K562 (cell line): ENCODE measurements around the gene S100A1.

Experiments used
- CREB1 ChIP-seq, 2 experiments: sonication (generic) in 1 of 2; formaldehyde crosslinking in 1 of 2; IDR thresholded peaks; 2 replicates each; pipeline versions ENCODE4 v1.6.1 to v1.8.0; 2012 to 2022; ENCODE audit warnings: inconsistent platforms in 1 of 2, mild to moderate bottlenecking in 1 of 2, missing genetic modification reagents in 1 of 2, moderate library complexity in 1 of 2
- EP300 ChIP-seq: IDR thresholded peaks from 2 replicates; pipeline ENCODE4 v1.6.1; 2012; ENCODE audit warnings: low read length, improper control_type of control experiment
- KLF13 ChIP-seq: fragments of 450-650 bp; IDR thresholded peaks from 2 replicates; pipeline ENCODE4 v1.6.1; 2016; ENCODE audit warnings: missing genetic modification characterization, low read depth, mild to moderate bottlenecking, missing compliant biosample characterization, moderate library complexity, borderline replicate concordance
- MTA3 ChIP-seq: fragments of 450-650 bp; formaldehyde crosslinking; IDR thresholded peaks from 2 replicates; pipeline ENCODE4 v1.6.1; 2017; ENCODE audit warnings: mild to moderate bottlenecking, borderline replicate concordance
- MYBL2 ChIP-seq, 2 experiments: fragments of 450-650 bp in 1 of 2; sonication (generic) in 1 of 2; formaldehyde crosslinking in 1 of 2; IDR thresholded peaks; 2 replicates each; pipeline versions ENCODE4 v1.6.1 to v1.8.1; 2017 to 2022; ENCODE audit warnings: borderline replicate concordance in 1 of 2, inconsistent platforms in 1 of 2, low read depth in 1 of 2, mild to moderate bottlenecking in 1 of 2, missing genetic modification reagents in 1 of 2, moderate library complexity in 1 of 2
- NR2C1 ChIP-seq, 2 experiments: fragments of 450-650 bp; IDR thresholded peaks; 2 replicates each; pipeline ENCODE4 v1.6.1; 2017; ENCODE audit warnings: mild to moderate bottlenecking in 2 of 2, antibody characterized with exemption in 1 of 2, inconsistent platforms in 1 of 2, missing compliant biosample characterization in 1 of 2, missing genetic modification characterization in 1 of 2
- POLR2AphosphoS2 ChIP-seq: IDR thresholded peaks from 2 replicates; pipeline ENCODE4 v1.6.1; 2012; ENCODE audit warnings: low read length, improper control_type of control experiment
- RBFOX2 ChIP-seq: fragments of 200-400 bp; formaldehyde crosslinking; IDR thresholded peaks from 2 replicates; pipeline ENCODE4 v1.6.1; 2017; ENCODE audit warnings: low read depth, mild to moderate bottlenecking, low read length, moderate library complexity
- TBP ChIP-seq: optimal IDR thresholded peaks from 2 replicates; pipeline ENCODE3; 2011; ENCODE audit warnings: low read depth, low read length, improper control_type of control experiment
- TF ChIP-seq, protein P1 (sequence below): sonication (generic); formaldehyde crosslinking; IDR thresholded peaks from 2 replicates; pipeline ENCODE4 v1.8.0; 2022; ENCODE audit warnings: missing genetic modification reagents, mild to moderate bottlenecking, borderline replicate concordance
- TF ChIP-seq, protein P2 (sequence below), 3 experiments: IDR thresholded peaks in 2 of 3; conservative IDR thresholded peaks in 1 of 3; 2 replicates each; pipeline ENCODE4 v1.5.1; 2011 to 2012; ENCODE audit warnings: low read length in 3 of 3, mild to moderate bottlenecking in 3 of 3, control low read depth in 2 of 3, improper control_type of control experiment in 1 of 3, inconsistent platforms in 1 of 3, low read depth in 1 of 3, mixed read lengths in 1 of 3, moderate library complexity in 1 of 3; ENCODE audit not compliant: insufficient read depth in 2 of 3

DNA sequence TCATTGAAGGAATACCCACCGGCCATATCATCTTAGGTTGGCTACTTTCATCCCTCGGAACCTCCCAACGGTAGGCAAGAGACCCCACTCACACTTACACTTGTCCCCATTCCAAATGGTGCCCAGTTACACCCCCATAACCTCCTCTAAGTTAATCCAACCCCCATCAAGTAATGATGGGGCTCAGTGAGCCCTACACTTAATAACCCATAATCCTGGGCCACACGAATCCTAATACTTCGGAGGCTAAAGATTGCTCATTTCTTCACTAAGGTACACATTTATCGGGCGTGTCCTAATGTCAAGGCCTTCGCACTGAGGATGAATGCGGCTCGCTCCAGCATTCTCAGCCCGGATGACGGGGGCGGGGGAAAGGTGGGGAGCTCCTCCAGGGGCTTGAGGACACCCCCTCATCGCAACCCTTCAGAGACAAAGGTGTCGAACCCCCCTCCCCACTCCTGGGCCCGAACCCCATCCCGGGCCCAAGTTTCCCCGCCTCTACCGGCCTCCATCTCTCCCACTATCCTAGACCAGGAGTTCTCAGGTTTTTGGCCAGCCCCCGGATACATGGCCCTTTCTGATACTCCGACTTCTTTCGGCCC is 42.1 kb downstream of the S100A1 start:
- no peak for TF ChIP-seq KLF13 (tag)
- no peak for TF ChIP-seq RBFOX2
- TF ChIP-seq, protein P1, sequence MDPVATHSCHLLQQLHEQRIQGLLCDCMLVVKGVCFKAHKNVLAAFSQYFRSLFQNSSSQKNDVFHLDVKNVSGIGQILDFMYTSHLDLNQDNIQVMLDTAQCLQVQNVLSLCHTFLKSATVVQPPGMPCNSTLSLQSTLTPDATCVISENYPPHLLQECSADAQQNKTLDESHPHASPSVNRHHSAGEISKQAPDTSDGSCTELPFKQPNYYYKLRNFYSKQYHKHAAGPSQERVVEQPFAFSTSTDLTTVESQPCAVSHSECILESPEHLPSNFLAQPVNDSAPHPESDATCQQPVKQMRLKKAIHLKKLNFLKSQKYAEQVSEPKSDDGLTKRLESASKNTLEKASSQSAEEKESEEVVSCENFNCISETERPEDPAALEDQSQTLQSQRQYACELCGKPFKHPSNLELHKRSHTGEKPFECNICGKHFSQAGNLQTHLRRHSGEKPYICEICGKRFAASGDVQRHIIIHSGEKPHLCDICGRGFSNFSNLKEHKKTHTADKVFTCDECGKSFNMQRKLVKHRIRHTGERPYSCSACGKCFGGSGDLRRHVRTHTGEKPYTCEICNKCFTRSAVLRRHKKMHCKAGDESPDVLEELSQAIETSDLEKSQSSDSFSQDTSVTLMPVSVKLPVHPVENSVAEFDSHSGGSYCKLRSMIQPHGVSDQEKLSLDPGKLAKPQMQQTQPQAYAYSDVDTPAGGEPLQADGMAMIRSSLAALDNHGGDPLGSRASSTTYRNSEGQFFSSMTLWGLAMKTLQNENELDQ: no peak
- TF ChIP-seq POLR2AphosphoS2: no peak
- TF ChIP-seq MYBL2 (IDR thresholded peaks at IDR 0.05; ENCODE audit: low read depth): no peak
- TF ChIP-seq MYBL2 (CRISPR knock-in tag; IDR thresholded peaks at IDR 0.05; ENCODE audit: borderline replicate concordance): no peak
- no peak for TF ChIP-seq NR2C1 (IDR thresholded peaks at IDR 0.05)
- no peak for TF ChIP-seq NR2C1 (tag; IDR thresholded peaks at IDR 0.05)
- no peak for TF ChIP-seq TBP
- no peak for TF ChIP-seq MTA3
- no peak for TF ChIP-seq EP300
- TF ChIP-seq, protein P2, sequence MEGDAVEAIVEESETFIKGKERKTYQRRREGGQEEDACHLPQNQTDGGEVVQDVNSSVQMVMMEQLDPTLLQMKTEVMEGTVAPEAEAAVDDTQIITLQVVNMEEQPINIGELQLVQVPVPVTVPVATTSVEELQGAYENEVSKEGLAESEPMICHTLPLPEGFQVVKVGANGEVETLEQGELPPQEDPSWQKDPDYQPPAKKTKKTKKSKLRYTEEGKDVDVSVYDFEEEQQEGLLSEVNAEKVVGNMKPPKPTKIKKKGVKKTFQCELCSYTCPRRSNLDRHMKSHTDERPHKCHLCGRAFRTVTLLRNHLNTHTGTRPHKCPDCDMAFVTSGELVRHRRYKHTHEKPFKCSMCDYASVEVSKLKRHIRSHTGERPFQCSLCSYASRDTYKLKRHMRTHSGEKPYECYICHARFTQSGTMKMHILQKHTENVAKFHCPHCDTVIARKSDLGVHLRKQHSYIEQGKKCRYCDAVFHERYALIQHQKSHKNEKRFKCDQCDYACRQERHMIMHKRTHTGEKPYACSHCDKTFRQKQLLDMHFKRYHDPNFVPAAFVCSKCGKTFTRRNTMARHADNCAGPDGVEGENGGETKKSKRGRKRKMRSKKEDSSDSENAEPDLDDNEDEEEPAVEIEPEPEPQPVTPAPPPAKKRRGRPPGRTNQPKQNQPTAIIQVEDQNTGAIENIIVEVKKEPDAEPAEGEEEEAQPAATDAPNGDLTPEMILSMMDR (IDR thresholded peaks at IDR 0.05 in 2 of 3, conservative IDR thresholded peaks at IDR 0.05 in 1 of 3; ENCODE audit: insufficient read depth in 2 of 3, low read depth in 1 of 3, low read length in 3 of 3): no peak
- no peak for TF ChIP-seq CREB1 (IDR thresholded peaks at IDR 0.05)
- no peak for TF ChIP-seq CREB1 (CRISPR knock-in tag; IDR thresholded peaks at IDR 0.05)
